ENCODE data around the gene ZNF668. TPM values are rescaled to one million over a fixed set of nuclear protein-coding genes. Genes with fewer than 3 reads are reported as not detected.

The ZNF668 gene
- polyA plus RNA-seq, 1 of the 3 experiments (the other 2 are of a cell fraction) = 13.6 TPM

DNA sequence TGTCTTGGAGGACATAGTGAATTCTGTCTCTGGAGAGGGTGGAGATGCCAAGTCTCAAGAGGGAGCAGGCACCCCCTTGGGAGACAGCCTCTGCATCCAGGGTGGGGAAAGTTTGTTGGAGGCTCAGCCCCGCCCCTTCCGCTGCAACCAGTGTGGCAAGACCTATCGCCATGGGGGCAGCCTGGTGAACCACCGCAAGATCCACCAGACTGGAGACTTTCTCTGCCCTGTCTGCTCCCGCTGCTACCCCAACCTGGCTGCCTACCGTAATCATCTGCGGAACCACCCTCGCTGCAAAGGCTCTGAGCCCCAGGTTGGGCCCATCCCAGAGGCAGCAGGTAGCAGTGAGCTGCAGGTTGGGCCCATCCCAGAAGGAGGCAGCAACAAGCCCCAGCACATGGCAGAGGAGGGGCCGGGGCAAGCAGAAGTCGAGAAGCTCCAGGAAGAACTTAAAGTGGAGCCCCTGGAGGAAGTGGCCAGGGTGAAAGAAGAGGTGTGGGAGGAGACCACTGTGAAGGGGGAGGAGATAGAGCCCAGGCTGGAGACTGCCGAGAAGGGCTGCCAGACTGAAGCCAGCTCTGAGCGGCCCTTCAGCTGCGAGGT is 5.4 kb upstream of the ZNF668 start:
- Histone ChIP-seq H3K9me3 (no peaks in the 10 kb centered on the region), H3K79me2 (ENCODE audit: insufficient read depth) (peaks cover 75% of the 10 kb centered on the region), H3K27ac (ENCODE audit: low read depth in 2 of 2, low read length in 1 of 2) (no peak overlapping the region), H3F3A (replicated peaks; ENCODE audit: insufficient read depth) (no peaks in the 10 kb centered on the region), H4K20me1 (ENCODE audit: insufficient read depth) (peaks cover 12% of the 10 kb centered on the region; the same call in 1 of the 2 replicates), H3K9me2 (no peaks in the 10 kb centered on the region), H3K4me1 (ENCODE audit: control insufficient read depth in 1 of 2, insufficient read depth in 2 of 2, low read depth in 1 of 2, low read length in 1 of 2) (peaks cover 2 to 8% of the 10 kb centered on the region in 2 experiments; a peak in 3 of 4 replicates), H2AFZ (ENCODE audit: low read depth) (no peak overlapping the region), H3K4me3 (ENCODE audit: low read depth in 2 of 2, low read length in 1 of 2) (no peak overlapping the region), H3K27me3 (ENCODE audit: insufficient read depth) (no peaks in the 10 kb centered on the region), H3K9ac (no peak overlapping the region), H3K4me2 (no peak overlapping the region), H3K36me3 (replicated peaks in 1 of 2; ENCODE audit: control insufficient read depth in 1 of 2, insufficient read depth in 2 of 2, low read length in 1 of 2) (peaks cover 27 to 72% of the 10 kb centered on the region in 2 experiments)
- no peak for DNase-seq
- TF ChIP-seq RXRA (IDR thresholded peaks at IDR 0.05; ENCODE audit: borderline replicate concordance, low read depth) = no peak
- no peak for TF ChIP-seq JUND (IDR thresholded peaks at IDR 0.05)
- no peak for TF ChIP-seq YY1 (IDR thresholded peaks at IDR 0.05; ENCODE audit: low read depth)
- no peak for TF ChIP-seq CHD2 (IDR thresholded peaks at IDR 0.05; ENCODE audit: low read length, partially characterized antibody)
- TF ChIP-seq TEAD4 (IDR thresholded peaks at IDR 0.05; ENCODE audit: borderline replicate concordance, insufficient read depth) = no peak
- TF ChIP-seq FOSL2 (IDR thresholded peaks at IDR 0.05; ENCODE audit: borderline replicate concordance, low read depth) = no peak
- TF ChIP-seq FOXJ3 (CRISPR knock-in tag; IDR thresholded peaks at IDR 0.05) = no peak
- no peak for TF ChIP-seq SMC3 (IDR thresholded peaks at IDR 0.05; ENCODE audit: low read depth, low read length)
- no peak for TF ChIP-seq EP300 (IDR thresholded peaks at IDR 0.05; ENCODE audit: borderline replicate concordance in 1 of 2, low read depth in 1 of 2, low read length in 1 of 2)
- TF ChIP-seq FOXM1 (IDR thresholded peaks at IDR 0.05; ENCODE audit: low read depth) = no peak
- TF ChIP-seq RFX5 (IDR thresholded peaks at IDR 0.05; ENCODE audit: low read length) = no peak
- TF ChIP-seq RCOR1 (IDR thresholded peaks at IDR 0.05; ENCODE audit: low read length) = no peak
- TF ChIP-seq, protein P1, sequence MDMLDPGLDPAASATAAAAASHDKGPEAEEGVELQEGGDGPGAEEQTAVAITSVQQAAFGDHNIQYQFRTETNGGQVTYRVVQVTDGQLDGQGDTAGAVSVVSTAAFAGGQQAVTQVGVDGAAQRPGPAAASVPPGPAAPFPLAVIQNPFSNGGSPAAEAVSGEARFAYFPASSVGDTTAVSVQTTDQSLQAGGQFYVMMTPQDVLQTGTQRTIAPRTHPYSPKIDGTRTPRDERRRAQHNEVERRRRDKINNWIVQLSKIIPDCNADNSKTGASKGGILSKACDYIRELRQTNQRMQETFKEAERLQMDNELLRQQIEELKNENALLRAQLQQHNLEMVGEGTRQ (IDR thresholded peaks at IDR 0.05; ENCODE audit: borderline replicate concordance, low read depth, low read length) = no peak
- TF ChIP-seq TCF12 (IDR thresholded peaks at IDR 0.05) = no peak
- no peak for TF ChIP-seq NFIC (IDR thresholded peaks at IDR 0.05; ENCODE audit: borderline replicate concordance)
- no peak for TF ChIP-seq SIN3A (IDR thresholded peaks at IDR 0.05; ENCODE audit: borderline replicate concordance, low read depth, low read length)
- ChIA-PET CTCF (interaction anchor here (0.5 to 1.6 kb wide), 3 partner anchors 21 to 266 kb away, joined by 4 to 5 read pairs (median 4); no protein-coding TSS in a partner anchor), POLR2A (no interaction called here)
- WGBS (ENCODE audit: low lambda C conversion rate) = 75% methylated on average over 5 of the region's 13 CpGs

DNA sequence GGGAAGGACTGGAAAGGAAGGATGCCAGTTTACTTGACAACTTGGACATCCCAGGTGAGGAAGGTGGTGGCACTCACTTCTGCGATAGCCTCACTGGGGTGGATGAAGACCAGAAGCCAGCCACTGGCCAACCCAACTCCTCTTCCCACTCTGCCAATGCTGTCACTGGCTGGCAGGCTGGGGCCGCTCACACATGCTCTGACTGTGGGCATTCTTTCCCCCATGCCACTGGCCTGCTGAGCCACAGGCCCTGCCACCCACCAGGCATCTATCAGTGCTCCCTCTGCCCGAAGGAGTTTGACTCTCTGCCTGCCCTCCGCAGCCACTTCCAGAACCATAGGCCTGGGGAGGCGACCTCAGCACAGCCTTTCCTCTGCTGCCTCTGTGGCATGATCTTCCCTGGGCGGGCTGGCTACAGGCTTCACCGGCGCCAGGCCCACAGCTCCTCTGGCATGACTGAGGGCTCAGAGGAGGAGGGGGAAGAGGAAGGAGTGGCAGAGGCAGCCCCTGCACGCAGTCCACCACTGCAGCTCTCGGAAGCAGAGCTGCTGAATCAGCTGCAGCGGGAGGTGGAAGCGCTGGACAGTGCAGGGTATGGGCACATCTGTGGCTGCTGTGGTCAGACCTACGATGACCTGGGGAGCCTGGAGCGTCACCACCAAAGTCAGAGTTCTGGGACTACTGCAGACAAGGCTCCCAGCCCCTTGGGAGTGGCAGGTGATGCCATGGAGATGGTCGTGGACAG is 4.7 kb upstream of the ZNF668 start:
- Histone ChIP-seq H2AFZ (ENCODE audit: low read depth) (no peak overlapping the region), H3K36me3 (replicated peaks in 1 of 2; ENCODE audit: control insufficient read depth in 1 of 2, insufficient read depth in 2 of 2, low read length in 1 of 2) (peaks cover 27 to 67% of the 10 kb centered on the region in 2 experiments), H3K79me2 (ENCODE audit: insufficient read depth) (peaks cover 76% of the 10 kb centered on the region), H3K9me2 (no peaks in the 10 kb centered on the region), H3K4me1 (ENCODE audit: control insufficient read depth in 1 of 2, insufficient read depth in 2 of 2, low read depth in 1 of 2, low read length in 1 of 2) (peaks cover 2 to 8% of the 10 kb centered on the region in 2 experiments; a peak in 3 of 4 replicates), H3K4me2 (no peak overlapping the region), H3F3A (replicated peaks; ENCODE audit: insufficient read depth) (peaks cover 3% of the 10 kb centered on the region), H3K4me3 (ENCODE audit: low read depth in 2 of 2, low read length in 1 of 2) (no peak overlapping the region), H3K9ac (no peak overlapping the region), H3K27ac (ENCODE audit: low read depth in 2 of 2, low read length in 1 of 2) (no peak overlapping the region), H4K20me1 (ENCODE audit: insufficient read depth) (peaks cover 12% of the 10 kb centered on the region; the same call in 1 of the 2 replicates), H3K9me3 (no peaks in the 10 kb centered on the region), H3K27me3 (ENCODE audit: insufficient read depth) (no peaks in the 10 kb centered on the region)
- DNase-seq = no peak
- 76% methylated on average over 4 of the region's 15 CpGs for WGBS (ENCODE audit: low lambda C conversion rate)
- POLR2A ChIA-PET = no interaction called here
- CTCF ChIA-PET = interaction anchor here (1.6 kb wide), 1 partner anchor 64 kb away, joined by 5 read pairs; no protein-coding TSS in a partner anchor
- TF ChIP-seq, protein P2, sequence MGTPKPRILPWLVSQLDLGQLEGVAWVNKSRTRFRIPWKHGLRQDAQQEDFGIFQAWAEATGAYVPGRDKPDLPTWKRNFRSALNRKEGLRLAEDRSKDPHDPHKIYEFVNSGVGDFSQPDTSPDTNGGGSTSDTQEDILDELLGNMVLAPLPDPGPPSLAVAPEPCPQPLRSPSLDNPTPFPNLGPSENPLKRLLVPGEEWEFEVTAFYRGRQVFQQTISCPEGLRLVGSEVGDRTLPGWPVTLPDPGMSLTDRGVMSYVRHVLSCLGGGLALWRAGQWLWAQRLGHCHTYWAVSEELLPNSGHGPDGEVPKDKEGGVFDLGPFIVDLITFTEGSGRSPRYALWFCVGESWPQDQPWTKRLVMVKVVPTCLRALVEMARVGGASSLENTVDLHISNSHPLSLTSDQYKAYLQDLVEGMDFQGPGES (IDR thresholded peaks at IDR 0.05; ENCODE audit: low read depth, low read length) = no peak
- TF ChIP-seq, protein P3, sequence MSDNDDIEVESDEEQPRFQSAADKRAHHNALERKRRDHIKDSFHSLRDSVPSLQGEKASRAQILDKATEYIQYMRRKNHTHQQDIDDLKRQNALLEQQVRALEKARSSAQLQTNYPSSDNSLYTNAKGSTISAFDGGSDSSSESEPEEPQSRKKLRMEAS (IDR thresholded peaks at IDR 0.05; ENCODE audit: low read depth) = no peak
- TF ChIP-seq, protein P4, sequence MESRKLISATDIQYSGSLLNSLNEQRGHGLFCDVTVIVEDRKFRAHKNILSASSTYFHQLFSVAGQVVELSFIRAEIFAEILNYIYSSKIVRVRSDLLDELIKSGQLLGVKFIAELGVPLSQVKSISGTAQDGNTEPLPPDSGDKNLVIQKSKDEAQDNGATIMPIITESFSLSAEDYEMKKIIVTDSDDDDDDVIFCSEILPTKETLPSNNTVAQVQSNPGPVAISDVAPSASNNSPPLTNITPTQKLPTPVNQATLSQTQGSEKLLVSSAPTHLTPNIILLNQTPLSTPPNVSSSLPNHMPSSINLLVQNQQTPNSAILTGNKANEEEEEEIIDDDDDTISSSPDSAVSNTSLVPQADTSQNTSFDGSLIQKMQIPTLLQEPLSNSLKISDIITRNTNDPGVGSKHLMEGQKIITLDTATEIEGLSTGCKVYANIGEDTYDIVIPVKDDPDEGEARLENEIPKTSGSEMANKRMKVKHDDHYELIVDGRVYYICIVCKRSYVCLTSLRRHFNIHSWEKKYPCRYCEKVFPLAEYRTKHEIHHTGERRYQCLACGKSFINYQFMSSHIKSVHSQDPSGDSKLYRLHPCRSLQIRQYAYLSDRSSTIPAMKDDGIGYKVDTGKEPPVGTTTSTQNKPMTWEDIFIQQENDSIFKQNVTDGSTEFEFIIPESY (IDR thresholded peaks at IDR 0.05; ENCODE audit: borderline replicate concordance, low read depth) = no peak
- TF ChIP-seq FOXM1 (IDR thresholded peaks at IDR 0.05; ENCODE audit: low read depth) (no peak), NRF1 (IDR thresholded peaks at IDR 0.05; ENCODE audit: low read depth, low read length) (no peak), EP300 (IDR thresholded peaks at IDR 0.05; ENCODE audit: borderline replicate concordance in 1 of 2, low read depth in 1 of 2, low read length in 1 of 2) (no peak), NFIC (IDR thresholded peaks at IDR 0.05; ENCODE audit: borderline replicate concordance) (no peak), TEAD4 (IDR thresholded peaks at IDR 0.05; ENCODE audit: borderline replicate concordance, insufficient read depth) (no peak), SIN3A (IDR thresholded peaks at IDR 0.05; ENCODE audit: borderline replicate concordance, low read depth, low read length) (no peak), RCOR1 (IDR thresholded peaks at IDR 0.05; ENCODE audit: low read length) (no peak)
- TF ChIP-seq, protein P5, sequence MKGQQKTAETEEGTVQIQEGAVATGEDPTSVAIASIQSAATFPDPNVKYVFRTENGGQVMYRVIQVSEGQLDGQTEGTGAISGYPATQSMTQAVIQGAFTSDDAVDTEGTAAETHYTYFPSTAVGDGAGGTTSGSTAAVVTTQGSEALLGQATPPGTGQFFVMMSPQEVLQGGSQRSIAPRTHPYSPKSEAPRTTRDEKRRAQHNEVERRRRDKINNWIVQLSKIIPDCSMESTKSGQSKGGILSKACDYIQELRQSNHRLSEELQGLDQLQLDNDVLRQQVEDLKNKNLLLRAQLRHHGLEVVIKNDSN (IDR thresholded peaks at IDR 0.05; ENCODE audit: borderline replicate concordance, low read depth) = no peak

Data from SK-N-SH (cell line).